IMR-90 (cell line): ENCODE results near the gene ADGB.
"Not testable (repeated sequence)": the region's sequence is repeated elsewhere in the genome, so short reads cannot be mapped to it uniquely, and the experiment has no call there.

Experiments used
- MAFK ChIP-seq: IDR thresholded peaks from 2 replicates; pipeline ENCODE4 v1.6.1; 2012; ENCODE audit warnings: low read depth, low read length, improper control_type of control experiment
- POLR2A ChIP-seq: IDR thresholded peaks from 2 replicates; pipeline ENCODE4 v1.6.1; 2012; ENCODE audit warnings: mild to moderate bottlenecking, low read depth, low read length
- RAD21 ChIP-seq: IDR thresholded peaks from 2 replicates; pipeline ENCODE4 v1.6.1; 2012; ENCODE audit warnings: low read length, improper control_type of control experiment
- TF ChIP-seq, protein P1 (sequence below): conservative IDR thresholded peaks from 2 replicates; pipeline ENCODE4 v1.5.1; 2012; ENCODE audit warnings: mild to moderate bottlenecking, low read depth, low read length, improper control_type of control experiment
- TF ChIP-seq, protein P2 (sequence below): fragments of 150-350 bp; IDR thresholded peaks from 2 replicates; pipeline ENCODE4 v1.6.1; 2017; ENCODE audit warnings: mild to moderate bottlenecking, antibody characterized with exemption, low read length, low read depth

DNA sequence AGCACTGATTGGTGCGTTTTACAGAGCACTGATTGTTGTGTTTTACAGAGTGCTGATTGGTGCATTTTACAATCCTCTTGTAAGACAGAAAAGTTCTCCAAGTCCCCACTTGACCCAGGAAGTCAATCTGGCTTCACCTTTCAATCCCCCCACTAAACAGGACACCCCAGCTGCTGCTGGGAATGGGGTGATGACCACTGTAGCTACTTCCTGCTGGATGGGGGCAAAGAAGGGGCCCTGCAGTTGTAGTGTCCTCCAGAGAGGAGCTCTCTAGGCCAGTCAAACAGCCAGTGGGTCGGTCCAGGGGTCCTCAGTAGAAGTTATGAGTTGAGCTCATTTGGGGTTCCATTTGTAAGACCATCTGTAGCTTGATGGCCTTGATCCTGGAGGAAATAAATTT, 194.4 kb downstream of the ADGB start:
- TF ChIP-seq, protein P1, sequence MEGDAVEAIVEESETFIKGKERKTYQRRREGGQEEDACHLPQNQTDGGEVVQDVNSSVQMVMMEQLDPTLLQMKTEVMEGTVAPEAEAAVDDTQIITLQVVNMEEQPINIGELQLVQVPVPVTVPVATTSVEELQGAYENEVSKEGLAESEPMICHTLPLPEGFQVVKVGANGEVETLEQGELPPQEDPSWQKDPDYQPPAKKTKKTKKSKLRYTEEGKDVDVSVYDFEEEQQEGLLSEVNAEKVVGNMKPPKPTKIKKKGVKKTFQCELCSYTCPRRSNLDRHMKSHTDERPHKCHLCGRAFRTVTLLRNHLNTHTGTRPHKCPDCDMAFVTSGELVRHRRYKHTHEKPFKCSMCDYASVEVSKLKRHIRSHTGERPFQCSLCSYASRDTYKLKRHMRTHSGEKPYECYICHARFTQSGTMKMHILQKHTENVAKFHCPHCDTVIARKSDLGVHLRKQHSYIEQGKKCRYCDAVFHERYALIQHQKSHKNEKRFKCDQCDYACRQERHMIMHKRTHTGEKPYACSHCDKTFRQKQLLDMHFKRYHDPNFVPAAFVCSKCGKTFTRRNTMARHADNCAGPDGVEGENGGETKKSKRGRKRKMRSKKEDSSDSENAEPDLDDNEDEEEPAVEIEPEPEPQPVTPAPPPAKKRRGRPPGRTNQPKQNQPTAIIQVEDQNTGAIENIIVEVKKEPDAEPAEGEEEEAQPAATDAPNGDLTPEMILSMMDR = not testable (repeated sequence)
- not testable (repeated sequence) for TF ChIP-seq POLR2A, MAFK, RAD21
- TF ChIP-seq, protein P2, sequence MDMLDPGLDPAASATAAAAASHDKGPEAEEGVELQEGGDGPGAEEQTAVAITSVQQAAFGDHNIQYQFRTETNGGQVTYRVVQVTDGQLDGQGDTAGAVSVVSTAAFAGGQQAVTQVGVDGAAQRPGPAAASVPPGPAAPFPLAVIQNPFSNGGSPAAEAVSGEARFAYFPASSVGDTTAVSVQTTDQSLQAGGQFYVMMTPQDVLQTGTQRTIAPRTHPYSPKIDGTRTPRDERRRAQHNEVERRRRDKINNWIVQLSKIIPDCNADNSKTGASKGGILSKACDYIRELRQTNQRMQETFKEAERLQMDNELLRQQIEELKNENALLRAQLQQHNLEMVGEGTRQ = not testable (repeated sequence)
